ENCODE measurements around the gene ATP8A2. TPM values are rescaled to one million over a fixed set of nuclear protein-coding genes. Genes with fewer than 3 reads are reported as not detected.

The ATP8A2 gene
- total and polyA plus RNA-seq, 2 of the 4 experiments (the other 2 are of a cell fraction): 0.02 to 0.18 TPM

GRCh38 chr13:25864936-25865335, 493.2 kb downstream of the ATP8A2 start:
- no peak overlapping the region for H2BK5ac ChIP-seq (ENCODE audit: low read depth, low read length, poor library complexity, severe bottlenecking)
- H2AK9ac ChIP-seq (replicated peaks; ENCODE audit: low read depth, low read length, poor library complexity): no peak overlapping the region
- no peak overlapping the region for H2AFZ ChIP-seq (replicated peaks; ENCODE audit: low read length, poor library complexity)
- dilution Hi-C loops (cut with HindIII; ENCODE audit: low sequenced_read_pairs, unreplicated experiment): no loop called here
- no peak for DNase-seq
- H3K36me3 ChIP-seq (ENCODE audit: control insufficient read depth, insufficient read depth, low read length): no peaks in the 10 kb centered on the region
- H3K56ac ChIP-seq (ENCODE audit: extremely low read depth, insufficient read depth, low read length): no peak overlapping the region
- no peaks in the 10 kb centered on the region; the same call in 1 of the 2 replicates for H3K27me3 ChIP-seq (ENCODE audit: control insufficient read depth, insufficient read depth, low read length)
- no peaks in the 10 kb centered on the region for H3K9me3 ChIP-seq (ENCODE audit: control insufficient read depth, insufficient read depth, low read length)
- intact Hi-C loops (cut with micrococcal nuclease): no loop called here
- H2BK120ac ChIP-seq (ENCODE audit: low read depth, low read length): no peak overlapping the region
- no peaks in the 10 kb centered on the region for H4K20me1 ChIP-seq (ENCODE audit: insufficient read depth, low read length)
- H3K9ac ChIP-seq (ENCODE audit: low read depth, low read length): no peak overlapping the region
- no peak overlapping the region for H4K91ac ChIP-seq (ENCODE audit: insufficient read depth, low read depth, low read length)
- H3K4me3 ChIP-seq (ENCODE audit: insufficient read depth, low read depth, low read length): no peak overlapping the region
- whole genome bisulfite sequencing, 2 experiments (ENCODE audit: extremely low coverage in 2 of 2, insufficient read length in 1 of 2): no CpG with 5 or more reads among the region's 1 CpG
- in situ Hi-C loops (cut with MboI; ENCODE audit: low sequenced_read_pairs): no loop called here
- H3K4me2 ChIP-seq (ENCODE audit: low read depth, low read length): no peak overlapping the region
- H2BK15ac ChIP-seq (ENCODE audit: low read depth, low read length): no peak overlapping the region
- ATAC-seq (ENCODE audit: low read depth): no peak
- H2AK5ac ChIP-seq (ENCODE audit: low read depth, low read length): no peak overlapping the region
- no peaks in the 10 kb centered on the region for H3K4me1 ChIP-seq (ENCODE audit: control insufficient read depth, insufficient read depth, low read length)
- no peak overlapping the region for H3K4ac ChIP-seq (ENCODE audit: low read depth, low read length)
- no peak overlapping the region for H3K14ac ChIP-seq (replicated peaks; ENCODE audit: low read depth, low read length)
- no peak overlapping the region for H3K23ac ChIP-seq (ENCODE audit: low read depth, low read length)
- no peaks in the 10 kb centered on the region for H3K79me1 ChIP-seq (ENCODE audit: low read depth in 1 of 2, low read length in 2 of 2)
- ChIA-PET POLR2A (ENCODE audit: unreplicated experiment) (no interaction called here), CTCF (no interaction called here)
- no peak overlapping the region for H2BK20ac ChIP-seq (ENCODE audit: low read depth, low read length)
- no peak overlapping the region for H3K27ac ChIP-seq (ENCODE audit: insufficient read depth, low read length)
- no peak overlapping the region for H4K8ac ChIP-seq (ENCODE audit: low read depth in 2 of 2, low read length in 2 of 2)
- no peak overlapping the region for H3K18ac ChIP-seq (ENCODE audit: low read depth, low read length)
- no peak overlapping the region for H4K5ac ChIP-seq (ENCODE audit: low read depth, low read length)
- BruUV-seq (replicated peaks): no TSS peak
- TF ChIP-seq MAFK (IDR thresholded peaks at IDR 0.05; ENCODE audit: low read depth, low read length) (no peak), NFE2L2 (IDR thresholded peaks at IDR 0.05; ENCODE audit: low read depth, low read length) (no peak), RFX5 (IDR thresholded peaks at IDR 0.05; ENCODE audit: low read depth, low read length) (no peak), RAD21 (IDR thresholded peaks at IDR 0.05; ENCODE audit: low read length) (no peak), POLR2A (IDR thresholded peaks at IDR 0.05; ENCODE audit: low read depth, low read length) (no peak), FOS (IDR thresholded peaks at IDR 0.05; ENCODE audit: low read depth, low read length) (no peak), MXI1 (IDR thresholded peaks at IDR 0.05; ENCODE audit: borderline replicate concordance, low read depth, low read length) (no peak), BHLHE40 (IDR thresholded peaks at IDR 0.05; ENCODE audit: low read depth, low read length) (no peak), USF2 (IDR thresholded peaks at IDR 0.05; ENCODE audit: low read depth, low read length) (no peak), MAZ (IDR thresholded peaks at IDR 0.05; ENCODE audit: borderline replicate concordance, low read depth, low read length) (no peak), CEBPB (IDR thresholded peaks at IDR 0.05; ENCODE audit: low read depth, low read length) (no peak), ELK1 (IDR thresholded peaks at IDR 0.05; ENCODE audit: borderline replicate concordance, low read depth, low read length) (no peak), CHD1 (IDR thresholded peaks at IDR 0.05; ENCODE audit: low read depth, low read length) (no peak), SMC3 (IDR thresholded peaks at IDR 0.05; ENCODE audit: low read depth, low read length) (no peak)
- no peaks in the 10 kb centered on the region for H3K9me1 ChIP-seq (ENCODE audit: insufficient read depth, low read length)
